IMR-90 (cell line): Measurements from ENCODE around the gene RASGRF1. TPM values are rescaled to one million over a fixed set of nuclear protein-coding genes. Genes with fewer than 3 reads are reported as not detected.

Experiments
- ATAC-seq: fragments of 200-7000 bp; cut with Tn5 transposase; 2 replicates; pipeline ENCODE4 v1.9.1; 2020; ENCODE audit warnings: low read depth, mild to moderate bottlenecking, moderate library complexity
- BruUV-seq: library from RNA; stranded (reverse); fragments of 400-500 nt; replicated peaks from 2 replicates; lab custom pipeline; 2021; lab: Mats Ljungman, UMichigan
- CTCF ChIA-PET: fragments of 300-600 bp; formaldehyde crosslinking; extraction: SDS; loops from one replicate; lab custom pipeline; 2021; ENCODE audit warnings: antibody characterized with exemption; lab: Yijun Ruan, JAX
- POLR2A ChIA-PET: fragments of 300-600 bp; sonication (Branson Sonifier 250); formaldehyde crosslinking; loops from one replicate; lab custom pipeline; 2022; ENCODE audit warnings: antibody characterized with exemption; ENCODE audit not compliant: unreplicated experiment; lab: Charles Lee
- DNase-seq: peaks from one replicate; pipeline ENCODE4 v3.0.0; 2013
- H2AFZ ChIP-seq: replicated peaks from 2 replicates; pipeline ENCODE3; 2013; ENCODE audit warnings: low read length, mild to moderate bottlenecking; ENCODE audit not compliant: poor library complexity
- H2AK5ac ChIP-seq: 2 replicates; pipeline ENCODE4 v1.6.1; 2013; ENCODE audit warnings: low read depth, low read length, inconsistent platforms
- H2AK9ac ChIP-seq: replicated peaks from 2 replicates; pipeline ENCODE3; 2013; ENCODE audit warnings: mild to moderate bottlenecking, low read depth, low read length, moderate library complexity; ENCODE audit not compliant: poor library complexity
- H2BK120ac ChIP-seq: 2 replicates; pipeline ENCODE4 v1.6.1; 2013; ENCODE audit warnings: low read depth, low read length, inconsistent platforms
- H2BK15ac ChIP-seq: 3 replicates; pipeline ENCODE4 v1.6.1; 2013; ENCODE audit warnings: low read depth, low read length, inconsistent platforms
- H2BK20ac ChIP-seq: 2 replicates; pipeline ENCODE4 v1.6.1; 2013; ENCODE audit warnings: low read depth, mild to moderate bottlenecking, inconsistent platforms, low read length, moderate library complexity
- H2BK5ac ChIP-seq: 2 replicates; pipeline ENCODE4 v1.6.1; 2013; ENCODE audit warnings: mild to moderate bottlenecking, low read depth, low read length, inconsistent platforms; ENCODE audit not compliant: poor library complexity, severe bottlenecking
- H3K14ac ChIP-seq: replicated peaks from 2 replicates; pipeline ENCODE4 v1.6.1; 2013; ENCODE audit warnings: low read depth, low read length, inconsistent platforms
- H3K18ac ChIP-seq: 2 replicates; pipeline ENCODE4 v1.6.1; 2013; ENCODE audit warnings: low read depth, low read length, control low read depth
- H3K23ac ChIP-seq: 2 replicates; pipeline ENCODE4 v1.6.1; 2013; ENCODE audit warnings: low read depth, low read length, inconsistent platforms
- H3K27ac ChIP-seq: 2 replicates; pipeline ENCODE4 v1.5.1; 2013; ENCODE audit warnings: mild to moderate bottlenecking, control low read depth, low read length; ENCODE audit not compliant: insufficient read depth
- H3K27me3 ChIP-seq: 2 replicates; pipeline ENCODE4 v1.6.1; 2013; ENCODE audit warnings: low read length; ENCODE audit not compliant: control insufficient read depth, insufficient read depth
- H3K36me3 ChIP-seq: 2 replicates; pipeline ENCODE4 v1.6.1; 2013; ENCODE audit warnings: low read length, mixed read lengths; ENCODE audit not compliant: control insufficient read depth, insufficient read depth
- H3K4ac ChIP-seq: 2 replicates; pipeline ENCODE4 v1.6.1; 2013; ENCODE audit warnings: low read depth, low read length, inconsistent platforms
- H3K4me1 ChIP-seq: 2 replicates; pipeline ENCODE4 v1.6.1; 2013; ENCODE audit warnings: low read length, mixed read lengths; ENCODE audit not compliant: control insufficient read depth, insufficient read depth
- H3K4me2 ChIP-seq: 2 replicates; pipeline ENCODE4 v1.6.1; 2013; ENCODE audit warnings: low read depth, mild to moderate bottlenecking, control low read depth, low read length, moderate library complexity
- H3K4me3 ChIP-seq: 2 replicates; pipeline ENCODE4 v1.5.1; 2013; ENCODE audit warnings: low read depth, mild to moderate bottlenecking, control low read depth, low read length, moderate library complexity; ENCODE audit not compliant: insufficient read depth
- H3K56ac ChIP-seq: 2 replicates; pipeline ENCODE4 v1.6.1; 2013; ENCODE audit warnings: low read length, inconsistent platforms; ENCODE audit not compliant: insufficient read depth; ENCODE audit errors: extremely low read depth
- H3K79me1 ChIP-seq, 2 experiments: 2 replicates each; pipeline ENCODE4 v1.6.1; 2013; ENCODE audit warnings: low read length in 2 of 2, inconsistent platforms in 1 of 2, low read depth in 1 of 2
- H3K9ac ChIP-seq: 2 replicates; pipeline ENCODE4 v1.6.1; 2013; ENCODE audit warnings: low read depth, low read length, control low read depth
- H3K9me1 ChIP-seq: 2 replicates; pipeline ENCODE4 v1.6.1; 2013; ENCODE audit warnings: low read length, inconsistent platforms; ENCODE audit not compliant: insufficient read depth
- H3K9me3 ChIP-seq: 2 replicates; pipeline ENCODE4 v1.6.1; 2013; ENCODE audit warnings: low read length; ENCODE audit not compliant: control insufficient read depth, insufficient read depth
- H4K20me1 ChIP-seq: 2 replicates; pipeline ENCODE4 v1.6.1; 2013; ENCODE audit warnings: low read length, inconsistent platforms; ENCODE audit not compliant: insufficient read depth
- H4K5ac ChIP-seq: 2 replicates; pipeline ENCODE4 v1.6.1; 2013; ENCODE audit warnings: mild to moderate bottlenecking, low read depth, low read length, control low read depth
- H4K8ac ChIP-seq, 2 experiments: 2 replicates each; pipeline ENCODE4 v1.6.1; 2013; ENCODE audit warnings: low read depth in 2 of 2, low read length in 2 of 2, control low read depth in 1 of 2, inconsistent platforms in 1 of 2
- H4K91ac ChIP-seq: 2 replicates; pipeline ENCODE4 v1.6.1; 2013; ENCODE audit warnings: low read depth, low read length, inconsistent platforms; ENCODE audit not compliant: insufficient read depth
- BHLHE40 ChIP-seq: fragments of 150-350 bp; IDR thresholded peaks from 2 replicates; pipeline ENCODE4 v1.6.1; 2016; ENCODE audit warnings: mild to moderate bottlenecking, low read depth, low read length
- CEBPB ChIP-seq: IDR thresholded peaks from 2 replicates; pipeline ENCODE4 v1.6.1; 2012; ENCODE audit warnings: low read depth, low read length, improper control_type of control experiment
- CHD1 ChIP-seq: IDR thresholded peaks from 2 replicates; pipeline ENCODE4 v1.6.1; 2012; ENCODE audit warnings: low read depth, low read length, improper control_type of control experiment
- FOS ChIP-seq: fragments of 150-350 bp; IDR thresholded peaks from 2 replicates; pipeline ENCODE4 v1.6.1; 2016; ENCODE audit warnings: low read depth, low read length
- MAZ ChIP-seq: IDR thresholded peaks from 2 replicates; pipeline ENCODE4 v1.6.1; 2012; ENCODE audit warnings: low read depth, mild to moderate bottlenecking, low read length, improper control_type of control experiment, moderate library complexity, borderline replicate concordance
- MXI1 ChIP-seq: IDR thresholded peaks from 2 replicates; pipeline ENCODE4 v1.6.1; 2012; ENCODE audit warnings: low read depth, mild to moderate bottlenecking, low read length, moderate library complexity, borderline replicate concordance
- NFE2L2 ChIP-seq: fragments of 150-350 bp; IDR thresholded peaks from 2 replicates; pipeline ENCODE4 v1.6.1; 2016; ENCODE audit warnings: low read depth, mild to moderate bottlenecking, low read length
- POLR2A ChIP-seq: IDR thresholded peaks from 2 replicates; pipeline ENCODE4 v1.6.1; 2012; ENCODE audit warnings: mild to moderate bottlenecking, low read depth, low read length
- RAD21 ChIP-seq: IDR thresholded peaks from 2 replicates; pipeline ENCODE4 v1.6.1; 2012; ENCODE audit warnings: low read length, improper control_type of control experiment
- RCOR1 ChIP-seq: IDR thresholded peaks from 2 replicates; pipeline ENCODE4 v1.6.1; 2012; ENCODE audit warnings: mild to moderate bottlenecking, low read length, improper control_type of control experiment; ENCODE audit not compliant: insufficient replicate concordance
- RFX5 ChIP-seq: IDR thresholded peaks from 2 replicates; pipeline ENCODE4 v1.8.0; 2012; ENCODE audit warnings: low read depth, mild to moderate bottlenecking, low read length, moderate library complexity
- SMC3 ChIP-seq: fragments of 150-350 bp; IDR thresholded peaks from 2 replicates; pipeline ENCODE4 v1.6.1; 2016; ENCODE audit warnings: low read depth, mild to moderate bottlenecking, antibody characterized with exemption, low read length, moderate library complexity
- WGBS, 2 experiments: methylation state at CpG; one replicate each; pipeline versions ENCODE4 v1.1.5 to v1.1.7; 2013; ENCODE audit warnings: missing lambda C conversion rate in 2 of 2; ENCODE audit not compliant: insufficient read length in 1 of 2; ENCODE audit errors: extremely low coverage in 2 of 2; 5-methylcytosine and 5-hydroxymethylcytosine counted together
- dilution Hi-C: fragments of 300-500 bp; cut with HindIII; formaldehyde crosslinking; loops from one replicate; pipeline ENCODE4 v1.14.3; 2018; ENCODE audit warnings: low sequenced_read_pairs; ENCODE audit not compliant: unreplicated experiment
- in situ Hi-C: fragments of 300-500 bp; cut with MboI; formaldehyde crosslinking; loops from 3 replicates; pipeline ENCODE4 v1.14.3; 2019; ENCODE audit warnings: low sequenced_read_pairs, inconsistent platforms, mixed read lengths
- intact Hi-C: fragments of 100-400 bp; cut with micrococcal nuclease; formaldehyde crosslinking; loops from 2 replicates; pipeline ENCODE4 v1.10.0; 2022
- polyA plus RNA-seq, 3 experiments: library from polyadenylated mRNA; depleted of rRNA; stranded (reverse); fragments of >200 nt; gene quantifications; 2 replicates each; pipeline ENCODE4 v1.2.3, GENCODE V29; 2012; ENCODE audit warnings: low replicate concordance in 1 of 3
- total RNA-seq: library from RNA; depleted of rRNA; stranded (reverse); fragments of >200 nt; gene quantifications from 2 replicates; pipeline ENCODE4 v1.2.3, GENCODE V29; 2012
- TF ChIP-seq, protein P1 (sequence below): fragments of 150-350 bp; IDR thresholded peaks from 2 replicates; pipeline ENCODE4 v1.6.1; 2017; ENCODE audit warnings: mild to moderate bottlenecking, antibody characterized with exemption, low read length, low read depth
- TF ChIP-seq, protein P2 (sequence below): conservative IDR thresholded peaks from 2 replicates; pipeline ENCODE4 v1.5.1; 2012; ENCODE audit warnings: mild to moderate bottlenecking, low read depth, low read length, improper control_type of control experiment
- TF ChIP-seq, protein P3 (sequence below): fragments of 150-350 bp; IDR thresholded peaks from 2 replicates; pipeline ENCODE4 v1.6.1; 2016; ENCODE audit warnings: low read depth, mild to moderate bottlenecking, low read length, moderate library complexity, borderline replicate concordance

RASGRF1 gene
- total and polyA plus RNA-seq, 2 of the 4 experiments (the other 2 are of a cell fraction) = under 0.01 to 0.15 TPM

DNA sequence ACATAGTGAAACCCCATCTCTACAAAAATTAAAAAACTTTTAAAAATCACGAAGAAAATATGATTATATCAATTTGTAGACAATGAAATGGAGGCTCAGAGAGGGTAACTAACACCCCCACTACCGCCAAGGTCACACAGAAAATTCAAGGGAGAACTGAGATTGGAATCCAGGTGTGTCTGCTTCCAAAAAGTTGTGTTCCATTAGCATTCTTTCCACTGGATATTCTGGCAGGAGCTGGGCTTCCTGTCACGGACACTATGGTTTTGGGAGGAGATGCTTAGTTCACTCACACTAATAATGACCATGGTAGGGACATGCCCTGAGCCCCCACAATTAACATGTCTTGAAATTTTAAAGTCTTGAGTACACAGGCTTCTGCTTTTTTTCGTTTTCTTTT lies 174.5 kb downstream of the RASGRF1 start:
- POLR2A ChIA-PET = no interaction called here

More for the DNA sequence above, 174.5 kb downstream of the RASGRF1 start:
- no peak overlapping the region for H2AK9ac ChIP-seq
- no TSS peak for BruUV-seq
- ATAC-seq = no peak
- H4K20me1 ChIP-seq = peaks cover 42% of the 10 kb centered on the region
- no peak overlapping the region for H4K5ac ChIP-seq
- no peak overlapping the region for H3K18ac ChIP-seq
- H3K56ac ChIP-seq = no peak overlapping the region
- WGBS, 2 experiments = no CpG with 5 or more reads among the region's 4 CpGs
- H4K91ac ChIP-seq = no peak overlapping the region
- no peak overlapping the region for H4K8ac ChIP-seq
- no peak overlapping the region for H2BK5ac ChIP-seq
- H3K23ac ChIP-seq = no peak overlapping the region
- no peak for DNase-seq
- no peaks in the 10 kb centered on the region for H3K27me3 ChIP-seq
- no peak overlapping the region for H2BK120ac ChIP-seq
- H2BK20ac ChIP-seq = no peak overlapping the region
- dilution Hi-C loops = no loop called here
- H3K9me3 ChIP-seq = no peaks in the 10 kb centered on the region
- H3K4me2 ChIP-seq = no peak overlapping the region
- H2AFZ ChIP-seq = no peak overlapping the region
- TF ChIP-seq FOS = no peak
- no peak for TF ChIP-seq MXI1
- TF ChIP-seq SMC3 = no peak
- TF ChIP-seq RAD21 = no peak
- TF ChIP-seq NFE2L2 = no peak
- no peak for TF ChIP-seq MAZ
- TF ChIP-seq, protein P1, sequence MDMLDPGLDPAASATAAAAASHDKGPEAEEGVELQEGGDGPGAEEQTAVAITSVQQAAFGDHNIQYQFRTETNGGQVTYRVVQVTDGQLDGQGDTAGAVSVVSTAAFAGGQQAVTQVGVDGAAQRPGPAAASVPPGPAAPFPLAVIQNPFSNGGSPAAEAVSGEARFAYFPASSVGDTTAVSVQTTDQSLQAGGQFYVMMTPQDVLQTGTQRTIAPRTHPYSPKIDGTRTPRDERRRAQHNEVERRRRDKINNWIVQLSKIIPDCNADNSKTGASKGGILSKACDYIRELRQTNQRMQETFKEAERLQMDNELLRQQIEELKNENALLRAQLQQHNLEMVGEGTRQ = no peak
- no peak for TF ChIP-seq POLR2A
- TF ChIP-seq CEBPB = no peak
- TF ChIP-seq CHD1 = no peak
- TF ChIP-seq, protein P2, sequence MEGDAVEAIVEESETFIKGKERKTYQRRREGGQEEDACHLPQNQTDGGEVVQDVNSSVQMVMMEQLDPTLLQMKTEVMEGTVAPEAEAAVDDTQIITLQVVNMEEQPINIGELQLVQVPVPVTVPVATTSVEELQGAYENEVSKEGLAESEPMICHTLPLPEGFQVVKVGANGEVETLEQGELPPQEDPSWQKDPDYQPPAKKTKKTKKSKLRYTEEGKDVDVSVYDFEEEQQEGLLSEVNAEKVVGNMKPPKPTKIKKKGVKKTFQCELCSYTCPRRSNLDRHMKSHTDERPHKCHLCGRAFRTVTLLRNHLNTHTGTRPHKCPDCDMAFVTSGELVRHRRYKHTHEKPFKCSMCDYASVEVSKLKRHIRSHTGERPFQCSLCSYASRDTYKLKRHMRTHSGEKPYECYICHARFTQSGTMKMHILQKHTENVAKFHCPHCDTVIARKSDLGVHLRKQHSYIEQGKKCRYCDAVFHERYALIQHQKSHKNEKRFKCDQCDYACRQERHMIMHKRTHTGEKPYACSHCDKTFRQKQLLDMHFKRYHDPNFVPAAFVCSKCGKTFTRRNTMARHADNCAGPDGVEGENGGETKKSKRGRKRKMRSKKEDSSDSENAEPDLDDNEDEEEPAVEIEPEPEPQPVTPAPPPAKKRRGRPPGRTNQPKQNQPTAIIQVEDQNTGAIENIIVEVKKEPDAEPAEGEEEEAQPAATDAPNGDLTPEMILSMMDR = no peak
- no peak for TF ChIP-seq BHLHE40
- TF ChIP-seq, protein P3, sequence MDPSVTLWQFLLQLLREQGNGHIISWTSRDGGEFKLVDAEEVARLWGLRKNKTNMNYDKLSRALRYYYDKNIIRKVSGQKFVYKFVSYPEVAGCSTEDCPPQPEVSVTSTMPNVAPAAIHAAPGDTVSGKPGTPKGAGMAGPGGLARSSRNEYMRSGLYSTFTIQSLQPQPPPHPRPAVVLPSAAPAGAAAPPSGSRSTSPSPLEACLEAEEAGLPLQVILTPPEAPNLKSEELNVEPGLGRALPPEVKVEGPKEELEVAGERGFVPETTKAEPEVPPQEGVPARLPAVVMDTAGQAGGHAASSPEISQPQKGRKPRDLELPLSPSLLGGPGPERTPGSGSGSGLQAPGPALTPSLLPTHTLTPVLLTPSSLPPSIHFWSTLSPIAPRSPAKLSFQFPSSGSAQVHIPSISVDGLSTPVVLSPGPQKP = no peak
- TF ChIP-seq RCOR1 = no peak
- no peak for TF ChIP-seq RFX5
- peaks cover 44% of the 10 kb centered on the region for H3K36me3 ChIP-seq
- H3K4me1 ChIP-seq = peaks cover 7% of the 10 kb centered on the region
- intact Hi-C loops = no loop called here
- in situ Hi-C loops = no loop called here
- H3K9ac ChIP-seq = no peak overlapping the region
- no peak overlapping the region for H3K4ac ChIP-seq
- no peak overlapping the region for H2BK15ac ChIP-seq
- H2AK5ac ChIP-seq = no peak overlapping the region
- peaks cover 19% of the 10 kb centered on the region for H3K9me1 ChIP-seq
- CTCF ChIA-PET = interaction anchor here (1.0 kb wide), 1 partner anchor 91 kb away, joined by 3 read pairs; no protein-coding TSS in a partner anchor
- no peak overlapping the region for H3K4me3 ChIP-seq
- no peak overlapping the region for H3K27ac ChIP-seq
- no peak overlapping the region for H3K14ac ChIP-seq
- H3K79me1 ChIP-seq = peaks cover 19 to 60% of the 10 kb centered on the region in 2 experiments
